Ishikawa (cell line): ENCODE results near the gene SPATA31C2.

Source experiments
- CREB1 ChIP-seq: IDR thresholded peaks from 2 replicates; pipeline ENCODE4 v1.6.1; 2012; ENCODE audit warnings: low read depth
- EGR1 ChIP-seq: IDR thresholded peaks from 2 replicates; pipeline ENCODE4 v1.6.1; 2012
- EP300 ChIP-seq: IDR thresholded peaks from 2 replicates; pipeline ENCODE4 v1.6.1; 2012; ENCODE audit warnings: borderline replicate concordance
- FOXM1 ChIP-seq: IDR thresholded peaks from 2 replicates; pipeline ENCODE4 v1.6.1; 2012; ENCODE audit warnings: low read depth, borderline replicate concordance
- RAD21 ChIP-seq: IDR thresholded peaks from 2 replicates; pipeline ENCODE4 v1.6.1; 2012; ENCODE audit warnings: low read depth
- TAF1 ChIP-seq: IDR thresholded peaks from 2 replicates; pipeline ENCODE4 v1.6.1; 2012; ENCODE audit warnings: low read depth, mild to moderate bottlenecking
- TEAD4 ChIP-seq: IDR thresholded peaks from 2 replicates; pipeline ENCODE4 v1.6.1; 2012
- TF ChIP-seq, protein P1 (sequence below): IDR thresholded peaks from 2 replicates; pipeline ENCODE4 v1.6.1; 2012; ENCODE audit warnings: low read depth, mild to moderate bottlenecking
- TF ChIP-seq, protein P2 (sequence below): IDR thresholded peaks from 2 replicates; pipeline ENCODE4 v1.6.1; 2012
- TF ChIP-seq, protein P3 (sequence below): IDR thresholded peaks from 2 replicates; pipeline ENCODE4 v1.6.1; 2012

DNA sequence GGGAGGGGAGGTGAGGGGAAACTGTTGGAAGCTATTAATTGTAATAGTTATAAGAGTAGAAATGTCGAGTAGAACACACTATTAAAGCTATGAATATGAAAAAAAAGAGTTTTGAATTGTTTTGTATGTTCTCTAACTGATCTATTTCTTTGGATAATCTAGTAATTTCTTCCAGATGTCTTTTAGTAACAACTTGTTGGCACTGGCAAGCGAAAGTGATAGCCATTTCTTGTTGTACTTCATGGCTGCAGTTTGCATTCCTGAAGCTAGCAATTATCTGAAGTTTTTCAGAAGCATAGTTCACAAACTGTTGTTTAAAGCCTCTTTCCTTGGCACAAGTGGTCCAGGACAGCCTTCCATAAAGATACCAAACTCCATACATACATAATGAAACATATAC, 49.4 kb upstream of the SPATA31C2 start:
- TF ChIP-seq TEAD4: no peak
- no peak for TF ChIP-seq EGR1
- no peak for TF ChIP-seq FOXM1
- TF ChIP-seq EP300: no peak
- TF ChIP-seq CREB1: no peak
- TF ChIP-seq, protein P1, sequence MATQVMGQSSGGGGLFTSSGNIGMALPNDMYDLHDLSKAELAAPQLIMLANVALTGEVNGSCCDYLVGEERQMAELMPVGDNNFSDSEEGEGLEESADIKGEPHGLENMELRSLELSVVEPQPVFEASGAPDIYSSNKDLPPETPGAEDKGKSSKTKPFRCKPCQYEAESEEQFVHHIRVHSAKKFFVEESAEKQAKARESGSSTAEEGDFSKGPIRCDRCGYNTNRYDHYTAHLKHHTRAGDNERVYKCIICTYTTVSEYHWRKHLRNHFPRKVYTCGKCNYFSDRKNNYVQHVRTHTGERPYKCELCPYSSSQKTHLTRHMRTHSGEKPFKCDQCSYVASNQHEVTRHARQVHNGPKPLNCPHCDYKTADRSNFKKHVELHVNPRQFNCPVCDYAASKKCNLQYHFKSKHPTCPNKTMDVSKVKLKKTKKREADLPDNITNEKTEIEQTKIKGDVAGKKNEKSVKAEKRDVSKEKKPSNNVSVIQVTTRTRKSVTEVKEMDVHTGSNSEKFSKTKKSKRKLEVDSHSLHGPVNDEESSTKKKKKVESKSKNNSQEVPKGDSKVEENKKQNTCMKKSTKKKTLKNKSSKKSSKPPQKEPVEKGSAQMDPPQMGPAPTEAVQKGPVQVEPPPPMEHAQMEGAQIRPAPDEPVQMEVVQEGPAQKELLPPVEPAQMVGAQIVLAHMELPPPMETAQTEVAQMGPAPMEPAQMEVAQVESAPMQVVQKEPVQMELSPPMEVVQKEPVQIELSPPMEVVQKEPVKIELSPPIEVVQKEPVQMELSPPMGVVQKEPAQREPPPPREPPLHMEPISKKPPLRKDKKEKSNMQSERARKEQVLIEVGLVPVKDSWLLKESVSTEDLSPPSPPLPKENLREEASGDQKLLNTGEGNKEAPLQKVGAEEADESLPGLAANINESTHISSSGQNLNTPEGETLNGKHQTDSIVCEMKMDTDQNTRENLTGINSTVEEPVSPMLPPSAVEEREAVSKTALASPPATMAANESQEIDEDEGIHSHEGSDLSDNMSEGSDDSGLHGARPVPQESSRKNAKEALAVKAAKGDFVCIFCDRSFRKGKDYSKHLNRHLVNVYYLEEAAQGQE: no peak
- no peak for TF ChIP-seq RAD21
- TF ChIP-seq, protein P2, sequence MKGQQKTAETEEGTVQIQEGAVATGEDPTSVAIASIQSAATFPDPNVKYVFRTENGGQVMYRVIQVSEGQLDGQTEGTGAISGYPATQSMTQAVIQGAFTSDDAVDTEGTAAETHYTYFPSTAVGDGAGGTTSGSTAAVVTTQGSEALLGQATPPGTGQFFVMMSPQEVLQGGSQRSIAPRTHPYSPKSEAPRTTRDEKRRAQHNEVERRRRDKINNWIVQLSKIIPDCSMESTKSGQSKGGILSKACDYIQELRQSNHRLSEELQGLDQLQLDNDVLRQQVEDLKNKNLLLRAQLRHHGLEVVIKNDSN: no peak
- TF ChIP-seq TAF1: no peak
- TF ChIP-seq, protein P3, sequence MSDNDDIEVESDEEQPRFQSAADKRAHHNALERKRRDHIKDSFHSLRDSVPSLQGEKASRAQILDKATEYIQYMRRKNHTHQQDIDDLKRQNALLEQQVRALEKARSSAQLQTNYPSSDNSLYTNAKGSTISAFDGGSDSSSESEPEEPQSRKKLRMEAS: no peak
